ENCODE results near the gene CCR4. TPM values are rescaled to one million over a fixed set of nuclear protein-coding genes. Genes with fewer than 3 reads are reported as not detected.

Gene CCR4
- total and polyA plus RNA-seq, 9 of the 15 experiments (the other 6 are each of a cell fraction or from before 2014, with no cell fraction given), result 0.04 to 0.47 (median 0.25) TPM; not detected in 1

DNA sequence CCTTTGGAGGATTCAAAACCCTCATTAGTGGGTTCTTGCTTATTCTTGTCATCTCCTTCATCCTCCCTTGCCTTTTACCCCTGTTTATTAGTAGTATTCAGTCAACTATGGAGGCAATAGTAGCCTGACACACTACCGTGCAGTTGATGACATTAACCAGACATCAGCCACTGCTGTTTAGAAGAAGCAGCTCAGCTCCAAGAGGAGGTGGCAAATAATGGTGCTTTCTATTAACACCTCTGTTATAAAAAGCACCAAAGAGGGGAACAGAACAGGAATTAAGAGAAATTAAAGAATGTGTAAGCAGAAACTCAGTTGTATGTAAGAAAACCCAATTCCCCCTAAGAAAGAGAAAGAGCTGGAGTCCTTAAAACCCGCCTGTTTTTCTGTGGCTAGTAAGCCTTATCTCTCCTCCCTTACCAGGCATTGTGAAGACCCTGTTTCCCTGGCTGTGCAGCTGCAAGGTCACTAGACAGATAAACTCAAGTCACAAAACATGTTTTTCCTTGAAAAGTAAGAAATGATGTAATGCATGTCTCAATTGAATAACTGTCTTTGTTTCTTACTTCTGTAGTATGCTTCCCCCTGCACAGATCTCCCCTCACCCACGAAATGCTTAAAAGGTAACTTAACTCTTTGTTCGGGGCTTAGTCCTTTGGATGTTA lies 21.2 kb downstream of the CCR4 start (continued):
- TF ChIP-seq MLLT1 (IDR thresholded peaks at IDR 0.05), result peak in 1 of 2 experiments; percentile 72; a peak in 1 of 4 replicates
- TF ChIP-seq SOX6 (IDR thresholded peaks at IDR 0.05), result peak; percentile 96
- TF ChIP-seq SMC3 (conservative IDR thresholded peaks at IDR 0.05; ENCODE audit: insufficient read depth, low read depth, low read length), result no peak
- TF ChIP-seq, protein P1, sequence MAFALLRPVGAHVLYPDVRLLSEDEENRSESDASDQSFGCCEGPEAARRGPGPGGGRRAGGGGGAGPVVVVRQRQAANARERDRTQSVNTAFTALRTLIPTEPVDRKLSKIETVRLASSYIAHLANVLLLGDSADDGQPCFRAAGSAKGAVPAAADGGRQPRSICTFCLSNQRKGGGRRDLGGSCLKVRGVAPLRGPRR (CRISPR knock-in tag; IDR thresholded peaks at IDR 0.05), result no peak
- TF ChIP-seq, protein P2, sequence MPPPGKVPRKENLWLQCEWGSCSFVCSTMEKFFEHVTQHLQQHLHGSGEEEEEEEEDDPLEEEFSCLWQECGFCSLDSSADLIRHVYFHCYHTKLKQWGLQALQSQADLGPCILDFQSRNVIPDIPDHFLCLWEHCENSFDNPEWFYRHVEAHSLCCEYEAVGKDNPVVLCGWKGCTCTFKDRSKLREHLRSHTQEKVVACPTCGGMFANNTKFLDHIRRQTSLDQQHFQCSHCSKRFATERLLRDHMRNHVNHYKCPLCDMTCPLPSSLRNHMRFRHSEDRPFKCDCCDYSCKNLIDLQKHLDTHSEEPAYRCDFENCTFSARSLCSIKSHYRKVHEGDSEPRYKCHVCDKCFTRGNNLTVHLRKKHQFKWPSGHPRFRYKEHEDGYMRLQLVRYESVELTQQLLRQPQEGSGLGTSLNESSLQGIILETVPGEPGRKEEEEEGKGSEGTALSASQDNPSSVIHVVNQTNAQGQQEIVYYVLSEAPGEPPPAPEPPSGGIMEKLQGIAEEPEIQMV (tag; conservative IDR thresholded peaks at IDR 0.05; ENCODE audit: low read depth), result no peak
- no peak for TF ChIP-seq ZNF780A (CRISPR knock-in tag; IDR thresholded peaks at IDR 0.05)
- peak; percentile 64; the same call in 1 of the 2 replicates for TF ChIP-seq ZBTB2 (IDR thresholded peaks at IDR 0.05)
- no peak for TF ChIP-seq FIP1L1 (IDR thresholded peaks at IDR 0.05; ENCODE audit: low read depth, low read length, poor library complexity, severe bottlenecking)
- TF ChIP-seq, protein P3, sequence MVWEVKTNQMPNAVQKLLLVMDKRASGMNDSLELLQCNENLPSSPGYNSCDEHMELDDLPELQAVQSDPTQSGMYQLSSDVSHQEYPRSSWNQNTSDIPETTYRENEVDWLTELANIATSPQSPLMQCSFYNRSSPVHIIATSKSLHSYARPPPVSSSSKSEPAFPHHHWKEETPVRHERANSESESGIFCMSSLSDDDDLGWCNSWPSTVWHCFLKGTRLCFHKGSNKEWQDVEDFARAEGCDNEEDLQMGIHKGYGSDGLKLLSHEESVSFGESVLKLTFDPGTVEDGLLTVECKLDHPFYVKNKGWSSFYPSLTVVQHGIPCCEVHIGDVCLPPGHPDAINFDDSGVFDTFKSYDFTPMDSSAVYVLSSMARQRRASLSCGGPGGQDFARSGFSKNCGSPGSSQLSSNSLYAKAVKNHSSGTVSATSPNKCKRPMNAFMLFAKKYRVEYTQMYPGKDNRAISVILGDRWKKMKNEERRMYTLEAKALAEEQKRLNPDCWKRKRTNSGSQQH (CRISPR knock-in tag; IDR thresholded peaks at IDR 0.05), result no peak
- TF ChIP-seq ZNF12 (CRISPR knock-in tag; IDR thresholded peaks at IDR 0.05), result no peak
- no peak for TF ChIP-seq PTBP1 (IDR thresholded peaks at IDR 0.05; ENCODE audit: low read depth, low read length)
- TF ChIP-seq NR2C1 (IDR thresholded peaks at IDR 0.05), result peak; percentile 60
- peak; percentile 75 for TF ChIP-seq NR2C1 (tag; IDR thresholded peaks at IDR 0.05)
- no peak for TF ChIP-seq ZNF146 (CRISPR knock-in tag; IDR thresholded peaks at IDR 0.05; ENCODE audit: unreplicated experiment)
- no peak for TF ChIP-seq TBP (optimal IDR thresholded peaks at IDR 0.05; ENCODE audit: low read depth, low read length)
- TF ChIP-seq TAF7 (tag; IDR thresholded peaks at IDR 0.05), result no peak
- no peak for TF ChIP-seq GABPB2 (CRISPR knock-in tag; conservative IDR thresholded peaks at IDR 0.05)
- no peak for TF ChIP-seq ZNF134 (CRISPR knock-in tag; conservative IDR thresholded peaks at IDR 0.05)

Measured in K562 (cell line).